ENCODE data around the gene ATP1B1. TPM values are rescaled to one million over a fixed set of nuclear protein-coding genes. Genes with fewer than 3 reads are reported as not detected.

ATP1B1 gene
- total and polyA plus RNA-seq, 2 of the 13 experiments (the other 11 are each of a cell fraction or from before 2014, with no cell fraction given) = 134 to 135 TPM

GRCh38 chr1:169115891-169116585 is 9.5 kb downstream of the ATP1B1 start (continued):
- TF ChIP-seq ZNF281 (CRISPR knock-in tag; IDR thresholded peaks at IDR 0.05; ENCODE audit: borderline replicate concordance) (peak; percentile 100), MYNN (CRISPR knock-in tag; IDR thresholded peaks at IDR 0.05; ENCODE audit: low read depth) (no peak), ZBTB40 (IDR thresholded peaks at IDR 0.05) (no peak), ZBTB40 (CRISPR knock-in tag; IDR thresholded peaks at IDR 0.05) (no peak; the same call in 1 of the 2 replicates), ZFP91 (CRISPR knock-in tag; IDR thresholded peaks at IDR 0.05; ENCODE audit: borderline replicate concordance) (peak; percentile 68), TFE3 (CRISPR knock-in tag; IDR thresholded peaks at IDR 0.05) (peak; percentile 64), TGIF2 (CRISPR knock-in tag; IDR thresholded peaks at IDR 0.05) (peak; percentile 78), ISL2 (CRISPR knock-in tag; IDR thresholded peaks at IDR 0.05) (peak; percentile 82), ZSCAN30 (CRISPR knock-in tag; IDR thresholded peaks at IDR 0.05) (no peak), SETDB1 (CRISPR knock-in tag; IDR thresholded peaks at IDR 0.05; ENCODE audit: borderline replicate concordance) (no peak), PBX2 (CRISPR knock-in tag; IDR thresholded peaks at IDR 0.05) (peak; percentile 45), ZNF768 (CRISPR knock-in tag; IDR thresholded peaks at IDR 0.05) (no peak; the same call in 1 of the 2 replicates), SOX5 (CRISPR knock-in tag; IDR thresholded peaks at IDR 0.05; ENCODE audit: borderline replicate concordance) (peak; percentile 78)
